Erythroblast (primary cell): ENCODE measurements around the gene BOD1L1.

Experiments
- GATA1 ChIP-seq: IDR thresholded peaks from 2 replicates; pipeline ENCODE4 v1.6.1; 2011; ENCODE audit warnings: low read depth, mild to moderate bottlenecking, control low read depth, low read length, moderate library complexity
- POLR2A ChIP-seq: IDR thresholded peaks from 2 replicates; pipeline ENCODE4 v1.6.1; 2011; ENCODE audit warnings: mild to moderate bottlenecking, low read length

- TF ChIP-seq POLR2A (no peak), GATA1 (no peak)
Measured at GRCh38 chr4:13584481-13584880, 43.0 kb downstream of the BOD1L1 start.
